Measurements from ENCODE around the gene TUBA8.

TUBA8 gene

DNA sequence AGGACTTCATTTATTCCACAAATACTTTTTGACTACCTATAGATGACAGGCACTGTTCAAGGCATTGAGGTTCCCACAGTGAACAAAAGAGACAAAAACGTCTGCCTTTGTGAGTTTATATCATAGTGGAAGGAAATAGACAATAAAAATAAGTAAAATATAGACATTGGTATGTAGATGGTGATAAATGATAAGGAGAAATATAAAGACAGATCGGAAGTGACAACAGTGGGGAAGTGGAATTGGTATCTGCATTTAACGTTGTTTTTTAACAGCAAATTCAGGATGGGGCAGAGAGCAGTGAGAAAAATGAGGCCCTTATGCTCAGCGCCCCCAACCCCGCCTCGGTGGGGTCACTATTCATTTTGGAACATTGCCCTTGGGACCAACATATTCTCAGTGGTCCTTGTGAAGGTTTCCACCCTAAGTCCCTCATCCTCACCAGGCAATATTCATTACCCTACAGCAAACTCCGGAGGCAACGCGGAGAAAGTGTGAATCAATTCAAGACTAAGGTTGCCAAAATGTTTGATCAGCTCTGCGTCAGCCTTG lies 33.4 kb upstream of the TUBA8 start:
- no peak for DNase-seq (ENCODE audit: low spot score)
- no peak for FAIRE-seq

DNA sequence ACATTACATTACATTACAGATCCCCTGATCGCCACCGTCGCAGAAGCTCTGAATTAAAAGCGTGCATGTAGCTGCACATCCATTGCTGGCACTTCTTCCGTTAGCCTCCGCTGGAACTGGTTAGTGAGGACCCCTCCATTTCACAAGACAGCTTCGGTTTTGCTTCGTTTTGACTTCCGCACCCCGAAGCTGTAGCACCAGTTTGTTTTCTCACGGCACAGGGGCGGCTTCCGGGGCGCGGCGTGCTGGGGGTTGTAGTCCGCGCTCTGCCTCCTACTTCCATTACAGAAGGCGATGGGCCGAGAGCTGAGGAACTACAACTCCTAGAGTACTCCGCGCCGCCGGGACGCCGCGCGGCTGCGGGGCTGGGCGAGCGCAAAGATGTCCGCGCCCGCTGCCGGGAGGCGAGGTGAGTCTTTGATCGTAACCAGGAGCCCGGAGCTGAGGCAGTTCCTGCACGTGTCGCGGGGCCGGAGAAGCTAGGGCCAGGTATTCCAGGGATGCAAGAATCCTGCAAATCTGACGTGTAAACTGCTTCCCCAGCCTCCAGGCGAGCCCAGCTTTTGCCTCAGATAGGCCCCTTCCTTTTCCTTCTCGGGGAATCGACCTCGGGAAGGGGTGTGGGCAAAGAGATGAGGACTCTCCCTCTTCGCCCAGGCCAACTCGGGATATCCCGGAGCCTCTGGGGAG lies 32.8 kb upstream of the TUBA8 start, which contains the start of gene PEX26:
TSS of gene PEX26 (plus strand) at position 352 of the 690 bp plus-strand sequence. CDS start 387 bp downstream, outside the sequence.
- FAIRE-seq (no peak), DNase-seq (ENCODE audit: low spot score) (peak; percentile 81)

DNA sequence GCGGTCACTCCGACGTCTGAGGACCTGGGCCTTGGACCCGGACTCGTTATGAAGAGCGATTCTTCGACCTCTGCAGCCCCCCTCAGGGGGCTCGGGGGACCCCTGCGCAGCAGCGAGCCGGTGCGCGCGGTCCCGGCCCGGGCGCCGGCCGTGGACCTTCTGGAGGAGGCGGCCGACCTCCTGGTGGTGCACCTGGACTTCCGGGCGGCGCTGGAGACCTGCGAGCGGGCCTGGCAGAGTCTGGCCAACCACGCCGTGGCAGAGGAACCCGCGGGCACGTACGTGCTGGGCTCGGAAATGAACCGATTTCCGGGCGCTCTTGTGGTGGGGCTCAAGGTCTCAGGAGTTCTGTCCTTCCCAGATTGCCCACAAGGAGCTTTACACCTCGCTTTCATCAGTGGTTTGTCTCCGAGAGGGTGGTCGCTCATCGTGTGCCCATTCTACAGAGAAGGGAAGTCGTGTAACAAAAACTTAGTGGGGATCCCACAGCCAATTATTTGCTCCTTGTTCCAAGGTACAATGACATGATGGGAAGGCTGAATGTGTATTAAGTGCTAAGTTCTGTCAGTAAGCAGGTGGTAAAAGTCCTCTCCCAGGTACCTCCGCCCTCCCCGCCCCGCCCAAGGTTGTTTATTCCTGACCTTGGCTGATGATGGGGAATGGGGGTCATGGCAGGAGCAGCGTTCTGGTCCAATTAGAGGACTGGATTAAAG lies 32.1 kb upstream of the TUBA8 start:
- no peak for FAIRE-seq
- DNase-seq (ENCODE audit: low spot score), result no peak

DNA sequence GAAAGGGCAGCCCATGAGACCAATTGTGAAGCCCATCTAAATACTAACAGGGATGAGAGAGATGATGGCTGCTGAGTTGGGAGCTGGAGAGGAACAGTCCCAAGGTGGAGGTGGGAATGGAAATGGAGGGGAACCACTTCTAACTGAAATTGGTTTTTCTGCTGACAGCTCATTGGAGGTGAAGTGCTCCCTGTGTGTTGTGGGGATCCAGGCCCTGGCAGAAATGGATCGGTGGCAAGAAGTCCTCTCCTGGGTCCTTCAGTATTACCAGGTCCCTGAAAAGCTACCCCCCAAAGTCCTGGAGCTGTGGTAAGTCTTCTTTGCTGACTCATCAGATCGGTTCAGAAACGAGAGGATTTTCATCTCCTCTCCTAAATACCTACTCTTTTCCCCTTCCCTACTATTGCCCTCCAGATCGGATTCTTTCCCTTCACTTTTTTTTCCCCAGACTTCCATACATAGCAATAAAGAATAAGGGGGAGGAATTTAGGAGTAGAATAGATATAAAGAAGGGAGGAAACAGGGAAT lies 30.8 kb upstream of the TUBA8 start:
- FAIRE-seq, result no peak
- DNase-seq (ENCODE audit: low spot score), result no peak

DNA sequence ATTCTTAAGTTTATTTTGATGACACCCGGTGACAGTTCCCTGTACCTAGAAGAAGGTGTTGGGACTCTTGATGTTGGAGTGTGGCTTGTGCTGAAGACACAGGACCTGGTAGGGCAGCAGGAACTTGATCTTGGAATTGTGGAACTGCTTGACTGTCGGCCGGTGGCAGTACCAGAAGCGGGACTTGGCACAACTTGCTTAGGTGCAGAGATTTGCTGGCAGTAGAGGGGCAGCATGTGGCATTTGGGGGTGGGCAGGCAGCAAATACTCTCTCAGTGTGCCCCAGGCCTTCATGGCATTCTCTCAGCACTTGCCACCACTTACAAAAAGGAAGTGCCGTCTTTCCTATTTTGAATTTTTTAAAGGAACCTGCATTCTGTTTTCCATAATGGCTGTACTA lies 29.2 kb upstream of the TUBA8 start:
- no peak for DNase-seq (ENCODE audit: low spot score)
- FAIRE-seq, result no peak

DNA sequence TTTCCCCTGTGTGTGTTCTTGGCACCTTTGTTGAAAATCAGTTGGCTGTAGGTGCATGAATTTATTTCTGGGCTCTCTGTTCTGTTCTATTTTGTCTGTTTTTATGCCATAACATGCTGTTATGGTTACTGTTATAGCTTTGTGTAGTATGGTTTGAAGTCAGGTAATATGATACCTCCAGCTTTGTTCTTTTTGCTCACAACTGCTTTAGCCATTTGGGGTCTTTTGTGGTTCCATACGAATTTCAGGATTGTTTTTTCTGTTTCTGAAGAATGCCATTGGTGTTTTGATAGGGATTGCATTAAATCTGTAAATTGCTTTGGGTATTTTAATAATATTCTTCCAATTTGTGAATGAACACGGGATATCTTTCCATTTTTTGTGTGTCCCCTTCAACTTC lies 28.1 kb upstream of the TUBA8 start:
- DNase-seq (ENCODE audit: low spot score), result no peak
- no peak for FAIRE-seq

DNA sequence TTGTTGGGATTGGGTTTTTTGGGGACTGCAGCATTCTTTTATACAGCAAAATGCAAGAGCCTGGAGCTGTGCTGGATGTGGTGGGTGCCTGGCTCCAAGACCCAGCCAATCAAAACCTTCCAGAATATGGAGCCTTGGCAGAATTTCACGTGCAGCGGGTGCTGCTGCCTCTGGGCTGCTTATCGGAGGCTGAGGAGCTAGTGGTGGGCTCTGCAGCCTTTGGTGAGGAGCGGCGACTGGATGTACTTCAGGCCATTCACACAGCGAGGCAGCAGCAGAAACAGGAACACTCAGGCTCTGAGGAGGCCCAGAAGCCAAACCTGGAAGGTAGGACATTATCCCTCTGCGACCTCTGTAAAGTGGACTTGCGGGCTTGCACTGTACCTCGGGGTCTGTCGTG lies 27.2 kb upstream of the TUBA8 start:
- FAIRE-seq (no peak), DNase-seq (ENCODE audit: low spot score) (no peak)

DNA sequence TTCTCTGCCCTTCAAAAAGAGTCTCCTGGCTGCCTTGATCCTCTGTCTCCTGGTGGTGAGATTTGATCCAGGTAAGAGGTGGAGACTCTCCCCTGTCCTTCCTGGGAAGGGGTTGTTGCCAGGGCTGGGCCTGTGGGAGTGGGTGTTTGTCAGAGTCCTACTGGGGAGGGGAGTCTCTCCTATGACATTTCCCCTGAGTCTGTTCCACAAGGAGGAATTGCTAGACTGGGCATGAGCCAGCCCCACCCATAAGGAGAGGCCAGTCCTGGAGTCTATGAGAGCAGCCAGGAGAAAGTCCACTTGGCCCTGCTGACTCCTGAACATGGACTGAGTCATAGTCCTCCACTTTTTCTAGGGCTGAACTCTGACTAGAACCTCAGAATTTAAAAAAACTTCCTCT lies 25.4 kb upstream of the TUBA8 start:
- DNase-seq (ENCODE audit: low spot score) (peak; percentile 41), FAIRE-seq (peak; percentile 23)

DNA sequence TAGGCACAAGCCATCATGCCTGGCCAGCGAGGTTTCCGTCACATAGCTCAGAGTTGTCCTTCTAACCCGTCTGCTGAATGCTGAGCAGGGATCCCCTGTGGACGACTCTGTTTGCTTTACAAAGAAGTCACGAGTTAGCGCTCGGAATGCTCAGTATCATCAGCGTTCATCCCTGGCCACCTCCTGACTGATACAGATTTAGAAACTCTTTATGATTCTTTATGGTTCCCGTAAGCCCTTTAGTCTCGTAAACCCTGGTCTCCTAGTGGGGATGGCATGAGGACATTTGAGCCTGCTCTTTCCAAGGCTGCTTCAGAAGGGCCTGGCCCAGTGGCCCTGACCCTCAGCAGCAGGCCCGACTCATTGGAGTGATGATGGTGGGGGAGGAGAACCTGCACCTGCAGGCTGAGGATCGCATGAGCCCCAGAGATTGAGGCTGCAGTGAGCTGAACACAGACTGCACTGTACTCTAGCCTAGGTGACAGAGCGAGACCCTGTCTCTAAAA lies 23.2 kb upstream of the TUBA8 start:
- FAIRE-seq, result no peak

DNA sequence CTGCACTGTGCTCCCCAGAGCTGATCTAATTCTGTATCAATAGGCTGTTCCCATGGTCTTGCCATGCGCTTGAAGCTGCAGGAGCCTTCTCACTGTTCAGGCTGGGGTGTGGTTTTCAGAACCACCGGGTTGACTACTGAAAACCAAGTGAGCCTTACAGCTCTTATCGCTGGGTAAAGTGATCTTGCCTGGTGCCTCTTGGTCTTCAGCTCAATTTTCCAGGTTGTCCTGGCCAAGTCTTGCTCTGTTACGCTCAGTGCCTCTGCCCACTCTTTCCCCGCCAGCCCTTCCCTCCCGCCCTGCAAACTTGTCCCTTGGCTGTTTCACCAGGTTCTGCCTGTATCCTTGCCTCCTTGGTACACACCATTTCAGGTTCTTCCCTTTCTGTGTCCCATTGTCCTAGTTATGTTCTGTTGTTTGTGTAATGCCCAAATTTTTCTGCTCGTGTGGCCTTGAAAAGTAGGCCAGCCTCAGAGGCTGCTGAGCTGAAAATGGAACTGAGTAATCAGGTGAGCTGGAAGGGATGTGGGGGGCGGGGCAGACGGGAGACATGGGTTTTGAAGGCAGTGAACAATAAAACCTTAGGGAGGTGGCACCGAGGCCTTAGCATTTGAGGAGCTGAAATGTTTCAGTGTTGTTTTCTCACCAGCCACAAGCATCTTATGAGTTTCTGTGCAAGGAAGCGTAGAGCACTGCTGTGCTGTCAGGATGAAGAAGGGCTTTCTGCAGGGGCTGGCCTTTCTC lies 21.6 kb upstream of the TUBA8 start:
- DNase-seq (ENCODE audit: low spot score), result no peak
- FAIRE-seq, result no peak

More for the DNA sequence above, 23.2 kb upstream of the TUBA8 start:
- DNase-seq (ENCODE audit: low spot score), result no peak

DNA sequence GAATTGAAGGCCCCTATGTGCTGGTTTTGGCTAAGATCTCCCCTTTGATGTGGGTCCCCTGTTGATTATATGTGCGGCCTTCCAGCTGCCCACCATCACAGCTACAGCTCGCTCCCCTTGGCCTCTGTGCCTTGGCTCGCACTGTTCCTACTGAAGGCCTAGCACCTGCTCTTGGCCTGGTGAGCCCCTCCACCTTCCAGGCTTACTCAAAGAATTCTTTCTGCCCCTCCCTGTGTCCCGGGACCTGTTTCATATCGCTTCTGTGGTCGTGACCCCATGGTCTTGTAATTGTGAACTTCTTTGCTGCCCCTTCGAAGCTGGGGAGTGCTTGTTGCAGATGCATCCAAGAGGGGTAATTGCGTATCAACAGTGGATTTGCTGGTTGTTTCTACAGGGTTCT lies 20.3 kb upstream of the TUBA8 start:
- DNase-seq (ENCODE audit: low spot score), result no peak

DNA sequence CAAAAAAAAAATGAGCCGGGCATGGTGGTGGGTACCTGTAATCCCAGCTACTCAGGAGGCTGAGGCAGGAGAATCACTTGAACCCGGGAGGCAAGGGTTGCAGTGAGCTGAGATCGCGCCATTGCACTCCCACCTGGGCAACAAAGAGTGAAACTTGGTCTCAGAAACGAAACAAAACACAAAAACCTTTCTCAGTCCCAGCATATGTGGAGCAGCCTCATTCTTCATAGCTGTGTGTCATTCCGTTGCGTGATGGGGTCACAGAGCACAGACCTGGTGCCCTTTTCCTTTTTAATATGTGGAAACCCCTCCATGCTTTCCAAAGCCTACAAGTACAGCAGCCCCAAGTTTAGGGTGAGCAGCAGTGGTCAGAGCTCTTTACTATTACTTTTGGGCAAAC lies 19.1 kb upstream of the TUBA8 start:
- DNase-seq (ENCODE audit: low spot score) (no peak), FAIRE-seq (no peak)

More for the DNA sequence above, 20.3 kb upstream of the TUBA8 start:
- FAIRE-seq, result no peak

DNA sequence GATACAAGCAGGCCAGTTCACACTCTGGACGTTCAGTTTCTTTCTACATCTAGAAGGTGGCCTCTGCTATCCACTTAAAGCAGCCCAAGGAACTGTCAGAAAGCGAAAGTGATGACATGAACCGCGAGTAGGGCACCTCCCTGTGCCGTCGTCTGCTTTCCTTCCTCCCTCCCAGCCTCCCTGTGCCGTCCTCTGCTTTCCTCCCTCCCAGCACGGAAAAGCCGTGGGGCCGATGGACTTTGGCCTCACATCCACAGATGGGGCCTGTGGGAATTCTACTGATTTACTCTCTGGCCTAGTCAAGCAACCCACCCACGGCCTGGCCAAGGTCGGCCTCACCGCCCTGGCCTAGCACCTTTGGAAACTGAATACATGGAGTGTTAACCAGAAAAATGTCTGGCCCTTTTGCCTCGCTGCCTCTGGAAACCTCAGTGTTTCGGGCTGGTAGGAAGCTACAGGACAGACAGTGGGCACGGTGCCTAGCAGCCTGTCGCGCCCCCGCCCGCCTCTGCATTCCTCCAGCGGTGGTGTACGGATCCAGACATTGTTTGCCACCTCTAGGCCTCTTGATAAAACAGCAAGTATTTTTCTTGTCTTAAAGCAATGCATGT lies 18.6 kb upstream of the TUBA8 start:
- peak; percentile 80 for DNase-seq (ENCODE audit: low spot score)

DNA sequence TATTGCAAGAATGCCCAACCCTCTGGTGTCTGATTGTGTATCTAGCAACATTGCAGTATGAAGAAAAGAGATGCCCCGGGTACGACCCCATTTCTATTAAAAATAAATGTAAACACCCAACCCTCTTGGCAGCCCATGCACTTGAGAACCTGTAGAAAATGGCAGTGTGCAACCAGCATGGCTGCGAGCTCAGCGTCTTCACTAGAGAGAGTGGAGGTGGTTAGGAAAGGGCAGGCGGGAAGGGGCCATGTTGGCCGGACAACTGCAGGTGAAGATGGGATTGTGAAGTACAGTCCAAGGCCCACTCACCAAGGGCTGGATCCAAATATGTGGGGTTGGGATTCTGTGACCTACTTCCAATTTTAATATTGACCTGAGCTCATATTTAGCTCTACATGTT lies 16.9 kb upstream of the TUBA8 start:
- no peak for FAIRE-seq
- DNase-seq (ENCODE audit: low spot score), result no peak

More for the DNA sequence above, 18.6 kb upstream of the TUBA8 start:
- peak; percentile 81 for FAIRE-seq

DNA sequence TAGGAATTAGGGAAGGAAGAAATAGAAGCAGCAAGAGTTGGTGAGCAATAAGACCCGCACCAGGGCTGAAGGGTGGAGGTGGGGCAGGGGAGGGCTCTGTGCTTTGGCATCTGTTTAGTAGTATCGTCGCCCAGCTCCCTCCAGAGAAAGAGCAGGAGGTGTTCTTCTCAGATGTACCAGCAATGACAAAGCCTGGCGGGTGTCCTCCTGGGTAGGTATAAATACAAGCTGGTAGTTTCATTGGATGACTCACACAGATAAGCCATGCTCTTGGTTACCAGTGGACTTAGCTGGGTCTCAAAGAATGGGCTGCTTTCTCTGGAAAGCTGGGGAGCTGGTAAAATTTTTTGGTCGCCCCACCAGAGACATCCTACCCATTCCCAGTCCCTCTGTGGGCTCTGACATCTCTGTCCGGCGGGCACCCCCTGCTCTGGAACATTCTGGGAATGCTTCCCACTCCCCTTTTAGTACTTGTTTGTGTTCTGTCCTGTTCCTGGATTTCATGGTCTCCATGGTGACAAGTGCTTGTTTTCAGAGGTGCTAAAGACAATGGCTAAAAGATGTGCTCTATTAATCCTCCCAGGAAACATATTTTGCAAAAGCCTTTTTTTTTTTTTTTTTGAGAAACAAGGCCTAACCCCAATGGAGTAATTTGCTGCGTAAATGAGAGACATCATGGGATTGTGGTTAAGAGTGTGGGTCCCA lies 15.4 kb upstream of the TUBA8 start:
- peak; percentile 67 for FAIRE-seq
- DNase-seq (ENCODE audit: low spot score), result peak; percentile 82

DNA sequence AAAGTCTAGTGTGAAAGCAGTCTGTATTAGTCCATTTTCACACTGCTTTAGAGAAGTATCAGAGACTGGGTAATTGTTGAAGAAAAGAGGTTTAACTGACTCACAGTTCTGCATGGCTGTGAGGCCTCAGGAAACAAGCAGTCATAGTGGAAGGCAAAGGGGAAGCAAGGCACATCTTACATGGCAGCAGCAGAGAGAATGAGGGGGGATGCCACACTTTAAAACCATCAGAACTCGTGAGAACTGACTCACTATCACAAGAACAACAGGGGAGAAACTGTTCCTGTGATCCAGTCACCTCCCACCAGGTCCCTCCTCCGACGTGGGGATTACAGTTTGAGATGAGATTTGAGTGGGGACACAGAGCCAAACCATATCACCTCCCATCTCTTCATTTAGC lies 13.8 kb upstream of the TUBA8 start:
- FAIRE-seq, result no peak

DNA sequence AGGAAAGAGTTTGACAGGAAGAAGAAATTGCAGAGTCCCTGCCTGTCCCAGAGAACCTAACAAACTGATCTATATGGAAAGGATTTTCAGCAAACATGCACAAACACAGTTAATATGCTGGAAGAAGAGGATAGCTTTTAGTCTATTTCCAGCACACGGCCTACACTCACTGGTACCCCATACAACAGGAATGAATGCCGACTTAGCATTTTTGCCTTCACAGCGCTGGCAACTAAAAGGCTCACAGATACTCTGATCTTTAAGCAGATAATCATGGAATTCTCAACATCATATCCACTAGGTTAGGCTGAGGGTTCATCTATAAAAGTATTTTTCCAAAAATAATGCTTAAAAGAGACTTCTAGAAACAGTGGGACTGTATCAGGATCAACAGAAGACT lies 9.8 kb upstream of the TUBA8 start:
- no peak for FAIRE-seq

More for the DNA sequence above, 13.8 kb upstream of the TUBA8 start:
- peak; percentile 6 for DNase-seq (ENCODE audit: low spot score)

DNA sequence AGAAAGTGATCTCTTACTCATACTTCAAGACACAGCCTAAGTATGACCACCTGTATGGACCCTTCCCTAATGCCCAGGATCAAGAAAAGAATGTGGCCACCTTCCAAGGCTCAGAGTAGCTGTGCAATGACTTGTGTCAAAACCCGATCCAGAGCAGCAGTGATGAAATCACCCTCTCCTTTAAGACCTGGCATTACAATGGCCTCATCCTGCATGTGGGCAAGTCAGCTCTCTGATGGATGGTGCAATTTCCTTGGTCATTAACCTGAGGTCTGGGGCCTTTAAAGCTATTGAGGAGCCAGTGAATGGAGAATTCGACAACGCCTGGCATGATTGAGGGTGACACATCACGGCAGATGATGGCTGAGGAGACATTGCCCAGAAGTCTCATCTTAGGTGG lies 9.1 kb upstream of the TUBA8 start:
- DNase-seq (ENCODE audit: low spot score), result peak; percentile 91
- peak; percentile 91 for FAIRE-seq

More for the DNA sequence above, 9.8 kb upstream of the TUBA8 start:
- DNase-seq (ENCODE audit: low spot score), result no peak

DNA sequence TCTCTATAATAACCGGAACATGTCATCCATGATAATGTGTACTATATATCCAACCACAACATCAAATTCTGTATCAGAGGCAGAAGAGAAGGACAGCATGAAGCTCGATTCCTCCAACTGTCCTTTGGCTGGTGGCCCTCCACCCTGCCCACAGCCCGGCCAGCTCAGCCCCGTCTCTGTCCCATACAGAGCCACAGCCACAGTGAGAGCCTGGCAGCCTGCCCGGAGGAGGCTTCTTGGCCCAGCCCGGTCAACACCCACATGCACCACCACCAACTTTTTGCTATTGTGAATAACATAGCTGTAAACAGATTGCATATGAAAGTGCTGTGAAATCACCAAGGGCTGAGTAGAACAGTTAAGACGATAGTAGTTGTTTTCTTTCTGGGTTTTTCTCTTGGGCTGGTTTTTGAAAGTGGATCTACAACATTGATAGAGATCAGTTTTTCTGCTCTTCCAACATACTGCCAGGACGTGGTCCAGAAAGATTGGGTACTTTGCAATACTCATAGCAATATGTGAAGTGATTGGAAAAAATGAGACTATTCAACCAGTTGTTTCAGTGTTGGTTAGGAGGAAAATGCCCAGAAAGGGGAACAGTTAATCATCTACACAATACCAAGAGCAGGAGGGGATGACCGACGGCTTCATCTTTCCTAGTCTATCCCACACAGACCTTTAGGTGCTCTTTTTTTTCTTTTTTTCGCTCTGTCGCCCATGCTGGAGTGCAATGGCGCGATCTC lies 6.9 kb upstream of the TUBA8 start:
- FAIRE-seq (peak; percentile 83), DNase-seq (ENCODE audit: low spot score) (peak; percentile 77)

DNA sequence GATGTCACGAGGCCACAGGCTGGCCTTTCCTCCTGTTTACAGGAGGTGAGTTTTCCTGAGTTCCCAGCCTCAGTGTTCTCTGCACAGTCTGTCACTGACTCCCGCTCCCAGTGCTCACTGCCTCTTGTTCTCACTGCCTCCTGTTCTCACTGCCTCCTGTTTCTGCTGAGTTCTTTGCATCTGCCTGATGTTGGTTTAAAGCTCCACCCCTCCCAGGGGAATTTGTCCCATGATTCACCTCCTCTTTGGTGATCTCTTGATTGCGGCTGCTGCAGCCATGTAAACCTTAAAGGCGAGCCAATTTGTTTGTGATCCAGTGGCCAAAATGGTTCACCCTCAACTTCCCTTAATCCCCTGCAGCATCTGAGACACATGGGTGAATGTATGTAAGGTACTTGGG lies 6.0 kb upstream of the TUBA8 start:
- peak; percentile 28 for DNase-seq (ENCODE audit: low spot score)

More for the DNA sequence above, 6.0 kb upstream of the TUBA8 start:
- FAIRE-seq, result no peak
